ENCODE measurements around the gene TPK1.

GRCh38 chr7:144516729-144517525 is 318.9 kb downstream of the TPK1 start:
- TF ChIP-seq CTCF (IDR thresholded peaks at IDR 0.05) (no peak), POLR2AphosphoS5 (IDR thresholded peaks at IDR 0.05; ENCODE audit: low read depth, low read length) (no peak), SIN3A (IDR thresholded peaks at IDR 0.05; ENCODE audit: borderline replicate concordance, insufficient read depth, low read depth, low read length) (no peak), TCF7L2 (IDR thresholded peaks at IDR 0.05; ENCODE audit: low read depth, low read length) (no peak)

All from Panc1 (cell line).